Transverse colon (tissue), 3 donors: Measurements from ENCODE around the gene MRPL33.

Source experiments
- CTCF ChIP-seq, 5 experiments: fragments of 200-600 bp in 3 of 5; fragments of 450-650 bp in 2 of 5; sonication (generic) in 3 of 5; IDR thresholded peaks; 1 replicate in 2 of 5; 2 replicates in 3 of 5; pipeline ENCODE4 v1.5.1; 2016 to 2017; ENCODE audit warnings: antibody characterized with exemption in 5 of 5, inconsistent platforms in 3 of 5, mild to moderate bottlenecking in 2 of 5, moderate library complexity in 1 of 5
- POLR2A ChIP-seq: fragments of 450-650 bp; IDR thresholded peaks from one replicate; pipeline ENCODE4 v1.6.1; 2016; ENCODE audit warnings: antibody characterized with exemption, mild to moderate bottlenecking, moderate library complexity

- TF ChIP-seq CTCF (IDR thresholded peaks at IDR 0.05) (no peak), POLR2A (no peak)
Observed at GRCh38 chr2:27737676-27738348, 33.7 kb upstream of the MRPL33 start.
